Subcutaneous adipose tissue (tissue), 4 donors: ENCODE data around the gene PLCB1. TPM values are rescaled to one million over a fixed set of nuclear protein-coding genes. Genes with fewer than 3 reads are reported as not detected.

Source experiments
- CTCF ChIP-seq: fragments of 450-650 bp; IDR thresholded peaks from one replicate; pipeline ENCODE4 v1.5.1; 2016; ENCODE audit warnings: low read depth, mild to moderate bottlenecking, control low read depth, antibody characterized with exemption, moderate library complexity
- total RNA-seq, 4 donors: library from RNA; depleted of rRNA; stranded (reverse); fragments of >200 nt; gene quantifications; one replicate each; pipeline ENCODE4 v1.1.0, GENCODE V29; 2016

The PLCB1 gene
- total RNA-seq, 4 donors from 2014 or later = 14.1 to 26.7 (median 18.4) TPM

- no peak for TF ChIP-seq CTCF
These were observed 617.0 kb downstream of the PLCB1 start for GRCh38 chr20:8749101-8749500.

GRCh38 chr20:8749986-8750385, 617.9 kb downstream of the PLCB1 start:
- TF ChIP-seq CTCF = no peak

GRCh38 chr20:8755340-8756118, 623.5 kb downstream of the PLCB1 start:
- no peak for TF ChIP-seq CTCF

GRCh38 chr20:8756410-8756809, 624.3 kb downstream of the PLCB1 start:
- TF ChIP-seq CTCF = no peak

GRCh38 chr20:8757146-8757545, 625.1 kb downstream of the PLCB1 start:
- no peak for TF ChIP-seq CTCF

GRCh38 chr20:8764344-8764962, 632.4 kb downstream of the PLCB1 start:
- TF ChIP-seq CTCF = no peak

GRCh38 chr20:8766868-8767390, 634.9 kb downstream of the PLCB1 start:
- no peak for TF ChIP-seq CTCF
